ENCODE results near the gene NPDC1. TPM values are rescaled to one million over a fixed set of nuclear protein-coding genes. Genes with fewer than 3 reads are reported as not detected.
A peak's percentile ranks its signal among the peaks of the same experiment; 100 is the strongest.
"Not testable (repeated sequence)": the region's sequence is repeated elsewhere in the genome, so short reads cannot be mapped to it uniquely, and the experiment has no call there.

Gene NPDC1
- total RNA-seq, 8 experiments from 2014 or later, result 19.0 to 61.7 (median 30.5) TPM

DNA sequence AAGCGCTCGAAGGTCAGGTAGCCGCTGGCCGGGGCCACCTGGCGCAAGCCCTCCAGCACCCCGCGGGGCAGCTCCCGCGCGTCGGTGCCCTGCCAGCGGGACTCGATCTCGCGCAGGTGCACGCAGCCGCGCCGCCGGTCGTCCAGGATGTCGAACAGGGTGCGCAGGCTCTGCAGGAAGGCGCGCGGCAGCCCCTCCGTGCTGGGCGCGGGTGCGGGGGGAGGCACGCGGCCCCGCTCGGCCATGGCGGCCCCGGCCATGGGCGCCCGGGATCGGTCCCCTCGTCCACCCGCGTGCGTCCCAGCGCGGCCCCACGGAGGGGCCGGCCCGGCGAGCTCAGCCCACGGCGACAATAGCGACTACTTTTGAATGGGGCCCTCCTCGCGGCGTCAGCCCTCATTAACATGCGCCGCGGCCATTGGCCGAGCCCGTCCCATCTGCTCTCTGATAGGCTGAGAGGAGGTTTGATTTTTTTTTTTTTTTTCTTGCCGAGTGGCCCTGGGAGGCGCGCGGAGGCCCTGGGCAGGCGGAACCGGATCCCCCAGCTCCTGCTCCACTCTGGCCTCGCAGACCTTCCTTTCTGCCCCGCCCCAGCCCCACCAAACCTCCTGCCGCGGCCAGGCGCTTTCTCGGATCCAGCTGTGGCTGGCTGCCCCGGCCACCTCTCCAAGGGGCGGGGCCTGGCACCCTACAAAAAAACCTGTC lies 24.4 kb upstream of the NPDC1 start, which contains the start of gene SAPCD2:
Gene SAPCD2, minus strand, starts transcription at position 357 of the 705 bp plus-strand sequence. Its CDS starts 97 bp downstream, at position 260.
- peak within 1 kb of the TSS; percentile 38 to 58 (median 46) for H3K4me3 ChIP-seq
- H3K4me1 ChIP-seq (replicated peaks in 1 of 2), result peaks cover 11 to 15% of the 10 kb centered on the region in 2 donors
- 0 to 7% methylated on average over 1 to 14 of the region's 74 CpGs; no CpG with 5 or more reads in 8 of the 10 experiments for WGBS, 10 experiments
- H3K27ac ChIP-seq, result peak within 1 kb of the TSS; percentile 61 to 88
- peak; percentile 89 to 97 (median 92) for ATAC-seq (replicated peaks in 6 of 8)
- in situ Hi-C loops (cut with MboI; ENCODE audit: low pct_unique_long_range_greater_than_20kb in 2 of 9, low sequenced_read_pairs in 9 of 9, unreplicated experiment in 9 of 9), result no loop called here

DNA sequence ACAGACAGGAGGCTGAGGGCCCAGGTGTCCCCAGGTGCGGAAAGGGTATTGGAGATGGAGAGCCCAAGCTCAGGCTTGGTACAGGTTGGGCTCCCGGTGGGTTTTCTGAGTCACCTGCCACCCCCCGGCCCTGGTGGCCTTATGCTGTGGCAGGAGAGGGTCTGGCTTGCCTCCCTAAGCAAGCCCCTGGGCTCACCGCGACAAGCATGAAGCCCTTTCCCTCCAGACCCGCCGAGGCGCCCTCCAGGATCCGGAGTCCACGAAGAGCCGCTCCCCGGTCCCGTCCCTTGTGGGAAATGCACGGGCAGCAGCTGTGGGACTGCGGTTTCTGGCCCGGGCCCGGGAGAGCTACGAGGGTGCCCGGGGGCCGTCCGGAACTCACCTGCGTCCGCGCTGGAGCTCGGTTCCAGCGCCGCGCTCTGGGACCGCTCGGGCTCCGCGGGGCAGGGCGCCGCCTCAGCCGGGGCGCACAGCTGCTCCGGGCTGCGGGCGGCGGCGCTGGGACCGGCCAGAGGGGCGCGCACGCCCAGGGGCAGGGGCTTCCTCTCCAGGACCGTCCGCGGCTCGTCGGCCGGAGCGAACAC lies 23.6 kb upstream of the NPDC1 start:
- ATAC-seq (replicated peaks in 6 of 8), result peak in 4 of 8 experiments; percentile 2 to 27 (median 4)
- in situ Hi-C loops (cut with MboI; ENCODE audit: low pct_unique_long_range_greater_than_20kb in 2 of 9, low sequenced_read_pairs in 9 of 9, unreplicated experiment in 9 of 9), result no loop called here
- Histone ChIP-seq H3K27ac (no peak overlapping the region), H3K4me3 (peak overlapping the region; percentile 38 to 58 (median 46)), H3K4me1 (replicated peaks in 1 of 2) (peaks cover 11 to 15% of the 10 kb centered on the region in 2 donors)
- 0 to 20% (median 5%) methylated on average over 1 to 11 of the region's 52 CpGs; no CpG with 5 or more reads in 6 of the 10 experiments for WGBS, 10 experiments

DNA sequence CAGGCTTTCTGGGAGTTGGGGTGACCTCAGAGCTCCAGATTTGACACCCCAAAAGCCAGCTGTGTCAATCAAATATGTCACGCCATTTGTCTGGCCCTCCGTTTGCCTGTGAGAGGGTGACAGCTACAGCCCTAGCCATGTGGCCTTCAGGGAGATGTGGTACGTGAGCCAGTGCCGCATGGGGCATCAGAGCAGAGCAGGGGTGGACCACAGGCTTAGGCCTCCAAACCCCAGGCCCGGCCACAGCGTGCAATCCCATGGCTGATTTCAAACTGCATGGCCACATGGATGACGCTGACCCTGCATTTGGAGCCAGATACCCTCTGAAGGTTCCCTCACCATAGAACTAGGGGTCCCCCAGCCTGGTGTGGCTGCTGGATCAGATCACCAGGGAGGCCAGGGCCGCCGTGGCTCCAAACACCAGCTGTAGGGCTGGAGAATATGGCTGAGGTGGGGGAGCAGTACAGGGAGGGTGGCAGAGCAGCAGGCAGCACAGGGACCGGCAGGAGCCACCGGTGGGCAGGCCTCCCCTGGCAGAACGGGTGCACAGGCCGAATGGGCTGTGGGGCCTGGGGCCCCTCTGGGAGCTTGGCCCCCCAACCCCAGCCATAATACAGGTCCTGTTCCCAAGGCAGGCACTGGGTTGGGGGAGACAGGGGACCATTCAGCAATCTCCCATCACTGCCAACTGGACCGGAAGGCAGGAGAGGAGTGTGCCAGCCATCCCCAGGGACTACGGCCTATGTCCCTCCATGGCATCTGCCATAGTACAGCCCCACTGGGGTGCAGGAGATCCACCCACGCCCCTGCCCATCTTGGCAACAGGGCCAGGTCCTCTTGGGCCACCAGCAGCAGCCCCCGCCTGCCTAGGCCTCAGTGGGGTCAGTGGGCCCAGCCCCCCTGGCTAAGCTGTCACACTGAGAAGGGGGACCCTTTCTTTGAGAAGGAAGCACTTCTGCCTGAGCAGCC lies 22.8 kb upstream of the NPDC1 start:
- in situ Hi-C loops (cut with MboI; ENCODE audit: low pct_unique_long_range_greater_than_20kb in 2 of 9, low sequenced_read_pairs in 9 of 9, unreplicated experiment in 9 of 9), result no loop called here
- H3K4me3 ChIP-seq, result peak overlapping the region in 4 of 5 donors; percentile 38 to 58 (median 48)
- 50 to 93% (median 80%) methylated on average over 1 to 4 of the region's 17 CpGs; no CpG with 5 or more reads in 7 of the 10 experiments for WGBS, 10 experiments
- H3K27ac ChIP-seq, result no peak overlapping the region
- ATAC-seq (replicated peaks in 6 of 8), result no peak
- peaks cover 11 to 15% of the 10 kb centered on the region in 2 donors for H3K4me1 ChIP-seq (replicated peaks in 1 of 2)

DNA sequence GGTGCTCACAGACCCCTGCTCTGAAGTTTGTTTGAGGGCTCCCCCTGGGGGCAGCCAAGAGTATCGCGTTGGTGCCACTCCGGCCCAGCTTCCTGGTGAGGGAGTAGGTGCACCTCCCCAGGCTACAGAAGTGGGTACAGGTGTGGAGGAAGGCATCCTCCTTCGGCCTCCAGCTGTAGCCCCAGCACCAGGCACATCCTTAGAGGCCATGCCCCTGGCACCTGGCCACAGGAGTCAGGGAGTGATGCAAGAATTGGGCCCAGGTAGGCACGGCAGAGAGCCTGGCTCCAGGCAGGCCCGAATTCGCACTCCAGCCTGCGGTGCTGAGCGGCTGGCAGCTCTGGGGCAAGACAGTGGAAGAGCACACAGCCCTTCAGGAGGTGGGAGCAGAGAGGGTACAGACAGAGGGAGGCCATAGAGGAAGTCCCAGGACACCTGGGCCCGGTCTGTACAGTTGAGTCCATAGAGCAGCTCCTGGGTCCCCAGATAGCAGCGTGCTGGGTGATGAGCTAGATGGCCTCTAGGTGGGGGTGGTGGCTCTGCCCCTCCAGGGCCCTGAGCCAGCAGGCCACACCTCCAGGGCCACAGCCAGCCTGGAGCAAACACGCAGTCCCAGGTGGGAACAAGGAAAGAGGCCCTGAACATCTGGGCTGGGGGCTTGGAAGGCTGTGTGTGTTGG lies 22.0 kb upstream of the NPDC1 start:
- Histone ChIP-seq H3K4me1 (replicated peaks in 1 of 2) (peaks cover 11 to 15% of the 10 kb centered on the region in 2 donors), H3K4me3 (peak overlapping the region in 1 of 5 donors; percentile 58), H3K27ac (no peak overlapping the region)
- 32 to 100% (median 67%) methylated on average over 2 to 6 of the region's 12 CpGs; no CpG with 5 or more reads in 5 of the 10 experiments for WGBS, 10 experiments
- in situ Hi-C loops (cut with MboI; ENCODE audit: low pct_unique_long_range_greater_than_20kb in 2 of 9, low sequenced_read_pairs in 9 of 9, unreplicated experiment in 9 of 9), result no loop called here
- peak in 3 of 8 experiments; percentile 7 to 51 (median 15) for ATAC-seq (replicated peaks in 6 of 8)

DNA sequence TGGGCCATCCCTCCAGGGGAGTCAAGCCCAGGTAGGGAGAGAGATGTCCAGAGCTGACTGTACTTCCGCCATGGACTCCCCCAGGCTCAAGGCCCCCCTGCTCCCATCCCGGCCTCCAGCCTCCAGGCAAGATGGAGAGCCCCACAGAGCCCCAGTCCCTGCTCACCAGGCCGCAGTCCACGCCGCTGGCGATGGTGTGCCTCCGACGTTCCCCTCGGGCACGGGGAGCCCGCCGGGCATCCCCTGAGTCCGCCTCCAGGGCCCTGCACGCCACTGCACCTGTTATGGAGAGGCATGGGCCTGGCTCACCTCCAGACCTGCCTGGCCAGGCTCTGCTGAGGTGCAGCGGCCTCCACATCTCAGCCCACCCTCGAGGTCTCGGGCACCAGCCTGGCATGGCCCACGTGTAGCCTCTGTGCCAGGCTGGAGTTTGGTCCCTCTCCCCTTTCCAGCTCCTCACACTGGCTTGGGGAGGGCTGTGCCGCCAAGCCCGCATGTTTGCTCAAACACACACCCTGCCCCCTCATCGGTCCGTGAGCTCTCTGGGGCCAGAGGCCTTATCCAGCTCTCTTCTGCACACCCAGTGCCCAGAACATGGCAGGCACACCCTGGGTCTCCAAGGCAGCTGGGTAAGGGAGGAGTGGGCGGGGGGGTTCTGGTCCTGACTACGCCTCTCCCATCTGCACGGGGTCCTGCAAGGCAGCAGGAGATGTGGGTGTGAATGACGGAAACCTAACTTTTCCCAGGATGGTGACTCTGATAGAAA lies 20.3 kb upstream of the NPDC1 start:
- H3K4me1 ChIP-seq (replicated peaks in 1 of 2), result peaks cover 6 to 10% of the 10 kb centered on the region in 2 donors
- 80 to 99% (median 87%) methylated on average over 4 to 14 of the region's 26 CpGs; no CpG with 5 or more reads in 7 of the 10 experiments for WGBS, 10 experiments
- no peak overlapping the region for H3K27ac ChIP-seq
- in situ Hi-C loops (cut with MboI; ENCODE audit: low pct_unique_long_range_greater_than_20kb in 2 of 9, low sequenced_read_pairs in 9 of 9, unreplicated experiment in 9 of 9), result no loop called here
- ATAC-seq (replicated peaks in 6 of 8), result no peak
- no peak overlapping the region for H3K4me3 ChIP-seq

DNA sequence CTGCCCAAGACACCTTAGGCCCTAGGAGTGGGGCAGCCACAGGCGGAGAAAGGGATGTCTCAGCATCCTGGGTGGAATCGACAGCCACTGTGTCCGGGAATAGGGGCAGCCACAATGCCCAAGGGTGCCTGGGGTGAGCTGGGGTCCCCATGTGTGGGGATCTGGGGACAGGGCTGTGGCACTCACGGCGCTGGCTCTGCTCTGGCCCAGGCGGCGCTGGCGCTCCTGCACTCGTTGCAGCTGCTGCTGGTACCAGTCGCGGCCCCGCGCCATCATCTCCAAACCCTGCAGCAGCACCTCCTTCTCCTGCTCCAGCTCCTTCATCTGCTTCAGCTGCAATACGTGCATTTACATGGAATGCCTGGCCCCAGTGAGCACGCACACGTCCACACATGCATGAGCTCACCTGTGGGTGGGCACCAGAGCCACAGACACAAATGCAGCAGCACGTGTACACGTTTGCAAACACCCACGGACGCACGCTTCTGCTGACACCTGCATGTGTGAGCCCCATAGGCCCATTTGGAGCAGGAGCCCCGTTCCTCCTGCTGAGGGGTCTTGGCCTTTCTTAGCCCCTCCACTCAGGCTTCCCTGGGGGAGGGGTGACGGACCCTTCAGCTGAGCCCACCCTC lies 19.5 kb upstream of the NPDC1 start:
- ATAC-seq (replicated peaks in 6 of 8), result no peak
- Histone ChIP-seq H3K27ac (no peak overlapping the region), H3K4me3 (no peak overlapping the region), H3K4me1 (replicated peaks in 1 of 2) (peaks cover 0 to 4% of the 10 kb centered on the region in 2 donors)
- WGBS, 10 experiments, result 87 to 100% (median 100%) methylated on average over 1 to 10 of the region's 23 CpGs; no CpG with 5 or more reads in 5 of the 10 experiments
- in situ Hi-C loops (cut with MboI; ENCODE audit: low pct_unique_long_range_greater_than_20kb in 2 of 9, low sequenced_read_pairs in 9 of 9, unreplicated experiment in 9 of 9), result no loop called here

DNA sequence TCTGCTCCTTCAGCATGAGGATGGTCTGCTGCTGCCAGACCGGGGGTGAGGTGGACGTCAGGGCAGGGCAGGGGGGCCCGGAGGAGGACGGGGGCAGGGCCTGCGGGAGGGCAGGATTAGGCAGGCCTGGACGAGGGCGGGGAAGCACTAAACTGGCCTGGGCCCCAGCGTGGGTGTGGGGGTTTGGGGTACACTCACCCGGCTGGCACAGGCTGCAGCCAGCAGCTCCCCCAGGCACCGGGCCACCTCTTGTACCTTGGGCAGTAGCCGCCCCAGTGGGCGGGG lies 18.8 kb upstream of the NPDC1 start:
- H3K4me3 ChIP-seq, result no peak overlapping the region
- H3K27ac ChIP-seq, result no peak overlapping the region
- H3K4me1 ChIP-seq (replicated peaks in 1 of 2), result peaks cover 0 to 4% of the 10 kb centered on the region in 2 donors
- no CpG with 5 or more reads among the region's 12 CpGs for WGBS, 10 experiments
- no peak for ATAC-seq (replicated peaks in 6 of 8)
- in situ Hi-C loops (cut with MboI; ENCODE audit: low pct_unique_long_range_greater_than_20kb in 2 of 9, low sequenced_read_pairs in 9 of 9, unreplicated experiment in 9 of 9), result no loop called here

DNA sequence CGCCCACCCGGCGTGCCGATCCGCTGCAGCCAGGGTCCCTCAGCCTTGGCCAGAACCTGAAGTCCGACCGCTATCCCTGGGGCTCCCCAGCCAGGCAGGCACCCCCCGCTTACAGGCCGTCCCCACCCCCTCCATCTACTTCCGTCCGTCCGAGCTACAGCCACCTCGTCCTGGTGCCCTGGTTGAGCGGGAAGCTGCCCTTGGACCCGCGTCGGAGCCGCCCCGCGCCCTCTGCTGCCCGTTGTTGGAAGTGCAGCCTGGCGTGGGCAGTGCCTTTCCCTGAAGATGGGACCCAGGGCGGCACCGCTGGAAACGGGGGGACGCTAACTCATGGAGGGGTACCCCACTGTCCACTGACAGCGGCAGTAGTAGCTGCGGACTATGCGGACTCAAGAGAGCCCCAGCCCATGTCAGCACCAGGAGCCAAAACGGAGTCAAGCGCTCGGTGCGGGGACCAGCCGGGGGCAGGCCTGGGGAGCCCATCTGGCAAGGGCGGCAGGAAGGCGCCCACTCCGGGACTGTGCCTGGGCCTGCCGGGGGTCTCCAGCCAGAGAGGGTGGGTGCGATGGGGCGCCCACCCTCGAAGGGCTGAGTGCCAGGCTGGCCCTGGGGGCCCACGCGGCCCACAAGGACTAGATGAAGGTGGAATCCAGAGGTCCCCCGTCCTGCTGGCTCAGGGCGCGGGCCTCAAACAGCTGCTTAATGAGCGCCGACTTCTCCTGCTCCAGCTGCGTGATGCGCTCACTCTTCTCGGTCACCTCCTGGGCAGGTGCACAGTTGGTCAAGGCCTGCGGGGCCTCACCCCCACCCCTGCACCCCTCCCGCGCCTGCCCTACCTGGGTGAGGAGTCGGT lies 18.3 kb upstream of the NPDC1 start:
- peak; percentile 50 to 85 (median 64) for ATAC-seq (replicated peaks in 6 of 8)
- H3K4me3 ChIP-seq, result no peak overlapping the region
- 0 to 87% (median 0%) methylated on average over 1 to 10 of the region's 55 CpGs; no CpG with 5 or more reads in 7 of the 10 experiments for WGBS, 10 experiments
- H3K27ac ChIP-seq, result no peak overlapping the region
- in situ Hi-C loops (cut with MboI; ENCODE audit: low pct_unique_long_range_greater_than_20kb in 2 of 9, low sequenced_read_pairs in 9 of 9, unreplicated experiment in 9 of 9), result no loop called here
- peaks cover 0 to 4% of the 10 kb centered on the region in 2 donors for H3K4me1 ChIP-seq (replicated peaks in 1 of 2)

DNA sequence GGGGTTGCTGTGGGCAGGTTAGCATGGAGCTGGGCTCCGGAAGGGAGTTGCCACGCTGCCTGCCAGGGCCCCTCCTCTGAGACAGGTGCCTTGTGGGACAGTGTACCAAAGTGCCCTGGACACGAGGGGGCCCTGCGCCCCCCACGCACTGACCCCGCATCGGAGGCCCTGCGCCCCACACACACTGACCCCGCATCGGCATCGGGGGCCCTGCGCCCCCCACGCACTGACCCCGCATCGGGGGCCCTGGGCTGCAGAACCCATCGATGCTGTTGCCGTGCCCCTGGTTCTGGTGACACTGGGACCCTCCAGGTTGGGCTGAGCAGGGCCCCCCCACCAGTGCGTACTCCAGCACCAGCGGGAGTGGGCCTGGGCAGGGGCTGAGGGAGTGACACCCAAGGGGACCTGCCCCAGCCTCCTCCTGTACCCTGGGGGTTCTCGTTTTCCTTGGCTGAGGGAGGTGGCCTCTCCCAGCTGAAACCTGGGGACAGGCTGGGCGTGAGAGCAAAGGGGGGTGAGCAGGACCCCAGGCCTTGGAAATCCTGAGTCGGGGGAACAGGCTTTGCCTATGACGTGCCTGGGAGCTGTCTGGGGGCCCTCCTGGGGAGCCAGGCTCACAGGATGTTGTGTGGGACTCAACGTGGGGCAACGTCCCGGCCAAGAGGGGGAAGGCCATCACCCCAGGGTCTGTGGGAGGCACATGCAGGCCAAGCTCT lies 17.5 kb upstream of the NPDC1 start:
- peak in 2 of 8 experiments; percentile 1 to 5 for ATAC-seq (replicated peaks in 6 of 8)
- Histone ChIP-seq H3K4me3 (no peak overlapping the region), H3K27ac (no peak overlapping the region), H3K4me1 (replicated peaks in 1 of 2) (no peaks in the 10 kb centered on the region)
- 40 to 100% (median 92%) methylated on average over 1 to 2 of the region's 26 CpGs; no CpG with 5 or more reads in 7 of the 10 experiments for WGBS, 10 experiments
- in situ Hi-C loops (cut with MboI; ENCODE audit: low pct_unique_long_range_greater_than_20kb in 2 of 9, low sequenced_read_pairs in 9 of 9, unreplicated experiment in 9 of 9), result no loop called here

DNA sequence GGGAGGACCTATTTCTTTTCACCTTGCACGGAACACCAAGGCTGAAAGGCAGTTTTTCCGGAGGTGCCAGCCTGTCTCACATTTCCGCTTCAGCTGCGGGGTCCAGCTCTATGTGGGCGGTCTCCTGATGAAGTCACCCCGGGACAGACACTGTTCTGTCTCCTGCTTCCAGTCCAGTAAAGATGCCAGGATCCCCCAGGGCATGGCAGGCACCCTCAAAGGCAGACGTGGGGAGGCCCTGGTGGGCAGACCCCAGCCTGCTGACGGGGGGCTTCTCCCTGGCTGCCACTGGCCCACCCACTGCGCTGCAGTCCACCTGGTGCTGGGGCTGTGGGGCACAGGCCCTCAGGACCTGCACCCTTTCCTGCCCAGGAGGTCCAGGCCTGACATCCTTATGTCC lies 16.8 kb upstream of the NPDC1 start:
- H3K4me1 ChIP-seq (replicated peaks in 1 of 2); H3K4me3 ChIP-seq; ATAC-seq (replicated peaks in 6 of 8); H3K27ac ChIP-seq; in situ Hi-C loops (cut with MboI; ENCODE audit: low pct_unique_long_range_greater_than_20kb in 2 of 9, low sequenced_read_pairs in 9 of 9, unreplicated experiment in 9 of 9): not testable (repeated sequence)
- WGBS, 10 experiments, result 63% methylated on average over 2 of the region's 9 CpGs; no CpG with 5 or more reads in 9 of the 10 experiments

Data from motor neuron (in vitro differentiated cells).